ENCODE data around the gene SEC22A.

Gene SEC22A

DNA sequence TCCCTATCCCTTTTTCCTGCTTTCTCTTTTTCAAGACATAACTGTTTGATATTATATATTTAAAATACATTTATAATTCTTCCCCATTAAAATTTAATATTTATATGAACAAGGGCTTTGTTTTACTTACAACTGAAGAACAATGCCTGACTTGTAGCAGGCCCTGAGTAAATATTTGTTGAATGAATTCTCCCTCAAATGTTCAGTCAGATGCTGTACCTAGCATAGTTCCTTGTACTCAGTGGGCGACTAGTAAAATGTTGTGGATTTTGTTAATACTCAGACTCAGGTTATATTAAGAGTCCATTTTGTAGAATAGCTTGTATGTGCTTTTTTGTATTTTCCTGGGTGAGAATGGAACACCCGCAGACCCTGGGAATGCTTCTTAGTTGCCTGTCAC is 69.1 kb downstream of the SEC22A start:
- no peak for DNase-seq

DNA sequence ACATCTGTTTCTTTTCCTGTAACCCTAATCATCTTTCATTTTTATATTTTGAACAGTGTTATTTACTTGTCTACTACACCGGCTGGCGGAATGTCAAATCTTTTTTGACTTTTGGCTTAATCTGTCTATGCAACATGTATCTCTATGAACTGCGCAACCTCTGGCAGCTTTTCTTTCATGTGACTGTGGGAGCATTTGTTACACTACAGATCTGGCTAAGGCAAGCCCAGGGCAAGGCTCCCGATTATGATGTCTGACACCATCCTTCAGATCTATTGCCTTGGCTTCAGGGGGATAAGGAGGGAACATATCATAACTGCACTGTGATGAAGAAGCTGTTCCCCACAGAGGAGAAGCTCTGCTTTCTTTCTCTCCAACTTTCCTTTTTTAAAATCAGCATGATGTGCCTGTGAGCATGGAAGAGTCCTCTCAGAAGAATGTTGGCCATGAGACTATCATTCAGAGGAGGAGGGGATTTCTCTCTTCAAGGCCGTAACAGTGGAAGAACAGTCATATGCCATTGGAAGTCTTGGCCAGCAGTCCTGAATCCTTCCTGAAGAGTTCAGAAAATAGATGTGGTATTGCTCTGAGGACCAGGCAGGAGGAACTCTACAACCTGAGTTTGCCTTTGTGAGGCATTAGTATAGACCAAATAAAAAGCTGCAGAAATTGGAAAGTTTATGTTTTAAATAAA is 69.9 kb downstream of the SEC22A start:
- DNase-seq: no peak

DNA sequence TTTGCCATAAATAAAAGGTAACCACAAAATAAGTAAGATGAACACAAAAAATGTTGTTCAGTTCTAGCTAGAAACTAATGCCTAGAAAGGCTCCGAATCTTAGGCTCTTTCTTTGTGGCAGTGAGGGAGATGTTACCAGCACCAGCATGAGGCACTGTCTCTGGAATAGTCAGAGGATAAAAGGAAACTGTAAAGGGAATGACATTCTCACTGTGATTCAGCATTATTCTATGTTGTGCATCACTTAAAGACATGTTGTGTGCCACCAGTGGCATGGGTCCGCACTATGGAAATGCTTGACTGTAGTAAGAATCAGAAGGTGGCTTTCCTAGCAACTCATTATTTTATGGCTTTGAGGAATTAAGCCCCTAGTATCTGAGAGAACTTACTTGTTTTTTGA is 70.8 kb downstream of the SEC22A start:
- no peak for DNase-seq

DNA sequence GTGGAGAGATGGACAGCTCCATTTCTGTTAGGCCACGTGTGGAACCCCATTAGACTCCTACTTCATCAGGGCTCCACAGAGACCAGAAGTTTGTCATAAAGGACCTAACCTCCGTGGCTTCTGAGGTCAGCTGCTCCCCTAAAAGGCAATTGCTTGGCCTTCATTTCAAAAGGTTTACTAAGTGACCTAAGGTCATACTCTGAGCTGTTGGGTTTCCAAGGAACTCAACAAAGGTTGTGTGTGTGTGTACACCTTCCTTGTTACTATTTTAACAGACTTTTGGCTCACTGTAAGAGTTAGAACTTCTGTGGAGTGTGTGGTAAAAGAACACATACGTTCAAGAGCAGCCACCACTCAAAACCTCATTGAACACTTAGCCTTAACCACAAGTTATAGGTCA is 73.9 kb downstream of the SEC22A start:
- DNase-seq: no peak

DNA sequence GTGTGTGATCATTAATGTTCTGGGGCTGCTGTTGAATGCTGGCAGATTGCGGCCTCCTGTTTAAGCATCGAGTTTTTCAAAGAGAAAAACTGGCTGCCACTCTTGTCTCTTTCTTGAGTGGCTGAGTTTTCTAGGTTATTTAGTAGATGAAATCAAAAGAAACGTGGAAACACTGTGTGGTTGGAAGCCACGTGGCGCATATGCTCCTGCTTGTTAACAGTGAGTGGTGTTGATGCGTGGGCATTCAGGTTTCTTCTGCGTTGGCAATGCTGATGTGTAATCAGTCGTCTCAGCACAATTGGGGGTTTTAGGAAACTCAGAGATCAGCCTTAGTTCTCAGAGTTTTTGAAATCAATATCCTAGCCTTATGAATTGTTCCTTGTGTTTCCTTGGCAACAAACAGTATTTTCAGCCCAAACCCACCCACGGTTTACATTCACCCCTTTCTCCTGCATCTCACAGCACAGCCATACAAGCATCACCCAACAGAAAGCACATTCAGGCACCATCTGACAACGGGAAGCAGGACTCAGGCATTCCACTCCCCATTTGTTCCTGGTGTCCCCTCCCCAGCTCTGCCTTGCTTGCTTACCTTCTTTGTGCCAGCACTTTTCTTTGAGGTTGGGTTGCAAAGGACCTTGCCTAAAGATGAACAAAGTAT is 74.7 kb downstream of the SEC22A start:
- DNase-seq: no peak

DNA sequence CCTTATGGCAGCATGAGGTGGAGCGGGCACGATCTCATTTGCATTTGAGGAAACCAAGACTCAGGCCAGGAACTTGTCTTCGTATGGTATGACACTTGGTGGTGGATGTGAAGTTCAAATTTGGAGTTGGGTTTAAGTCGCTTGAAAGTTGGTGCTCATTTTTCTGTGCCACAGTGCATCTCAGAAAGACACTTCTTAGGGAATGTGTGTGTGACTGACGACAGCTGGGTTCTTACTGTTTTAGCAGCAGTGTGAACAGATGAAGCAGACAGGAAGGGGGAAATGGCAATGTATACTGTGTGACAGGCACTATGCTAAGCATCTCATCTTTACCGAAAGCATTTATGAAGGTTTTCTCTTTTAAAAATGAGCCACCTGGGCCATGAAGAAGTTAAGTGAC is 75.4 kb downstream of the SEC22A start:
- no peak for DNase-seq

DNA sequence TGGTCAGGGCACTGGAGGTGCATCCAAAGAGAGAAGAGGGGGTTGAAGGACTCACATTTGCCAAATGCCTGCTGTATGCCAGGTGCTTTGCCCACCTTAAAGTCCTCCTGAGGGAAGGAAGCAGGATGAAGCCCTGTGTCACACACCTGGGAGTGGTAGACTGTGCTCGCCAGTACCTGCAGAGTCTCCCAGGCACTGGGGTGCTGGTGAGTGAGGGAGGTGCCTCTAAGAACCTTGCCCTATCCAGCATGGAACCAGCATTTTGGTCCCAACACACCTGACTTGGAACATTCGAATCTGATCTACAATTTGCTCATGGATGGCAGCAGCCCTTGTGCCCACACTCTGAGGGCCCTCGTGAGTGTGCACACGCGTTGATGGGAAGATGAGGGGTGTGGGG is 76.7 kb downstream of the SEC22A start:
- no peak for DNase-seq

DNA sequence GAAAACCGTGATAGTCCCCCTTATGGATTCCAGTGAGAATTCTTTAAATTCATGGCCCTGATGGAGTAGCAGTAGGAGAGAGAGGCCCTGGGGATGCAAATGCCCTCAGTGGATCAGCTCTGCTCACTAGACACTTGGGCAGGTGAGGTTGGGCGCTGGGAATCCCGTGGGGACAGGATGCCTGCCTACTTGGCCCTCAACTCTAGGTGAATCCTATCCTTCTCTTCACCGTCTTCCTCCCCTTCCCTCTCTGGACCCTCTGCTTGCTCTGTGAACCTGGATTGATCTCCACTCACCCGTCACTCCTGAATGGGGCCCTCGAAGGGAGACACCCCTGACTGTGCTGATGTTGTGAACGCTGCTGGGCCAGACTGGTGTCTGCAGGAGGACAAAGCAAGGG is 77.4 kb downstream of the SEC22A start:
- DNase-seq: no peak

DNA sequence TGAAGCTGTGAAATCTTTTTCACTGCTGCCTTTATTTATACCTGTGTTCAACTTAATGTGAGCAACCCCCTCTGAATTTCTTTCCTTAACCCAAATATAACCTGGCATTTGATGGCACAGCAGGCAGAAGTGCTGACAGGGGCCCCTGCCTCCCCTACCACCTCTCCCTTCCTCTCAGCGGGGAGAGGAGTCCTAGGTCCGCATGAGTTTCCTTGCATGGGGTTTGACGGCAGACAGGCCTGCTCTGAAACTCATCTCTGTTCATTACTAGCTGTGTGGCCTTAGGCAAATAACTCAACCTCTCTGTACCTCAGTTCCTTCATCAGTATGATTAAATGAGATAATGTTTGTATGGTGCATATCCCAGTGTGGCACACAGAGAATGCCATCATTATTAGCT is 79.7 kb downstream of the SEC22A start:
- DNase-seq: no peak

DNA sequence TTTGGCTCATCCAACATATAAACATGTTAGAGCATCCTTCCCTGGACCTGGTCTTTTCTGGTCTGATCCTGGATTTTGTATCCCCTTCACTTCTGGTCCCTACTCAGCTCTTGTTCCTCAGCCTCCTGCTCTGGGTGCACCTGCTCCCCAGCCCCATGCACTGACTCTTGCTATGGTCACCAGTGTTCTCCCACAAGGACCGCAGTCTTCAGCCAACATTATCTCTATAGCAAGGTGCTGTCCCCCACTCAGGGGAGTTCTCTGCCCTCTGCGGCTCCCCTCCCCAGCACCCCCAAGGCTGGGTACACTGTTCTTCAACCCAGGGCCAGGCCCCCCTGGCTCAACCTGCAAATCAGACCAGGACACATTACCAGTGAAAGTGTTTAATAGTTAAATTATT is 80.2 kb downstream of the SEC22A start:
- DNase-seq: no peak

DNA sequence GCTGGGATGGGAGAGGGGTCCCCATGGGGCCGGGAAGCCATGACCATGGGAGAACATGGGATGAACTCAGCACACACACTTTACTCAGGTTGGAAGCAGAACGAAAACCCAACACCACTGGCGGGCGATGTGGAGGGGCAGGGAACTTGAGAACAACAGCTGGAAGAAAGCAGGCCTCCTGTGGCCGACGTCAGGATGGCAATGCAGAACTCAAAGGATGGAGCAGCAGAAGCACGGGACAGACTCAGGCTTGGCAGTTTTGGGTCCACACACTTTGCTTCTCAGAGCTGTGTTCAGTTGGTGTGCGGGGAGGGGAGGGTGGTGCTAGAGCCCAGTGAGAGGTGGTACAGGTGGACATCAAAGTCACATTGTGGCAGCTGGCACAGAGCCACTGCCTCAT is 80.7 kb downstream of the SEC22A start:
- DNase-seq: no peak

DNA sequence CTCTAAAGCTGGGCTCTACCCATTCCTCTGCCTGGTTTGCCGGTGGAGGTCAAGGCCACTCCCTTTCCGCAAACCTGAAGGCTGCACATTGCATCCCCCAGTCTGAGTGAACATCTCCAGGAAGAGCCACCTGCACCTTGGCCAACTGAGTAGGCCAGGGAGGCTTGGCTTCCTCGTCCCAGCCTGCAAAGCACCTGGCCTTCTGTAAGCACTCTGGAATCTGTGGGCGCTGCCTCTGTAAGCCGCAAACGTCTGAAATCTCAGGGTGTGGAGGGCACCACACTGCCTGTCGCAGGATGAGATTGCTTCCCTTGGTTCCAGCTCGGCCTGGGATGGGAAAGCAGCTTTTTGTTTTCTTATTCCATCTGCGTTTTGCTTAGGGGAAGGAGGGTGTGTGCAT is 81.3 kb downstream of the SEC22A start:
- DNase-seq: no peak

DNA sequence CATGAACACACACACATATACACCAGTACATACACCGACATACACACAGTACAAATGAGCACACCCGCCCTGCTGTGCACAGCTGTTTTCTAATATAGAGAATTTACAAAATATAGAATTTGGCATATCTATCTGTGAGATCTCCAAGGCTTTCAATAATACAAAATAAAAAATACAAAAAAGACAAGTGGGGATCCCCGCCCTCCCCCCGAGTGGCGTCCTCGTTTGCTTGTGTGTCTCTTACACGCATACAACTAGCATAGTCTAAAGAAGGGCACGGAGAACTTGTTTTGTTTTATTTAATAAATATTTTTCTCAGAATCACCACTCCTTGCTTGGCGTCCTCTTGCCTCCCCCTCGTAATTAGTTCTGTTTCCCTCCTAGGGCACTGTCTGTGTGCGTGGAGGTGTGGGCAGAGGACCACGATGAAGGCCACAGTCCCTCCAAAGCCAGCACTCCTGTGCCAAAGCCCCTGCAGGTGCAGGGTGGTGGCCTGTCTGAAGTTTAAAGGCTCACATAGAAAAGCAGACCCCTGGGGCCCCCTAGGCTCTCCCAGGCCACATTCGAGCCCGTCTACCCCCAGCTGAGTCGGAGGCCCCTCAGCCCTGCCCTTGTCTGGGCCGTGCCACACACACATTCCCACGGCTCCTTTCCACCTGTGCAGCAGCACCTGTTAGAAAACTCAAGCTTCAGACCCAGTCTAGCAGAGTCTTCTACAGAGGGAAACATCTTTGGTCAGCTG is 82.1 kb downstream of the SEC22A start:
- no peak for DNase-seq

DNA sequence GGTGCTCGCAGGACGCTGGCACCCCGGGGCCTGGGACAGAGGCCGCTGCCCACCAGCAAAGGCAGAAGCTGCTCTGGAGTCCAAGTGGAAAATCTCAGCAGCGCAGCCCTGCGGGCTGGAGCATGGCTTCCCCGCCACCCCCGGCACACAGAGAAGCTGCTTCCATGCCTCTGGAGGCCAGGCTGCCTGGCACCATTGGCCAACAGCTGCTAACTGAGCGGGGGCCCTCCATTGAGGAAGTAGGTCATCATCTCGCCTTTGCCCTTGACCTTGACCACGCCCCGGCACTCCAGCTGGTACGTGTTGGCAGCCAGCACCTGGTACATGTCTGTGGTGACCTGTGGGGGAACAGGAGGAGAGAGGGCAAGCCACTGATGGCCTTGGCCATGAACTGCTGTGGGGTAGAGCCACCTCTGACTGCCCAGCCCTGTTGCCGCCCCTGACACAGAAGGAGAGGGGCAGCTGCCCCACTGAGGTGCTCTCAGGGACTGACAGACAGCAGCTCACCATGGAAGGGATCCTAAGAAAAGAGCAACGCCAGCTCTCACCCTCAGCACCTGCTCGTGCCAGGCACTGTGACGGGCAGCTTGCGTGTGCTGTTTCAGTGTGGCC is 82.8 kb downstream of the SEC22A start:
- no peak for DNase-seq

DNA sequence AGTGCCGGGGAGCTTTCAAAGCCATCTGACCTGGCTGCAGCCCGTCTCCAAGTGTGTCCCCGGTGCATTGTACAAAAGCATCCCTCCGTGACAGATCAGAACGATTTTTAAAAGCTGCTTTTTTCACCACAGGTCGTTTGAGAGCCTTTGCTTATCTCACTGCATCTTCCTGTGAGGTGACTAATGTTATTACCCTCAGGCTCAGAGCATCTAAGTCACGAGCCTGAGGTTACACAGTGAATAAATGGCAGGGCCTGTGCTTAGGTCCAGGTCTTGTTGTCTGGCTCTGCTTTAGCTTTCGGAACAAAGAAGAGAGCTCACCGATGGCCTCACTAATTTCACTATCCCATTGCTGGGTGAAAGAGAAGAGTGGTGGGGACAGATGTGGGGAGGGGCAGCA is 83.3 kb downstream of the SEC22A start:
- no peak for DNase-seq

DNA sequence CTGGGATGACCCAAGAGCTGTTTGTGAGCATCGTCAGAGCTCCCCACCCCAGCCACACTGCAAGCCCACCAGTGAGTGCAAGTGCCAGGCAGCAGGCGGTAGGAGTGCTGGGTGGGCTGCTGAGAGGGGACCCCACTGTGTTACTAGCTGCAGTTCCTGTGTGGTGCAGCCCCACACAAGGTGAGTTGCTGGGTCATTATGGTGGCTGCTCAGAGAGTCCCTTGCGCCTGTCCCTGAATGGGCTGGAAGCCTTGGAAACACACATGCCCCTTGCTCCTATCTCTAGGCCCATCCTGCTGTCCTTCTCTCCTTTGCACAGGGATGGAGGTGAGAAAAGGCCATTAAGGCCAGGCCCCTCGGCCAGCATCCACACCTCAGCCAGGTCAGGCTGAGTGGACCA is 83.7 kb downstream of the SEC22A start:
- no peak for DNase-seq

DNA sequence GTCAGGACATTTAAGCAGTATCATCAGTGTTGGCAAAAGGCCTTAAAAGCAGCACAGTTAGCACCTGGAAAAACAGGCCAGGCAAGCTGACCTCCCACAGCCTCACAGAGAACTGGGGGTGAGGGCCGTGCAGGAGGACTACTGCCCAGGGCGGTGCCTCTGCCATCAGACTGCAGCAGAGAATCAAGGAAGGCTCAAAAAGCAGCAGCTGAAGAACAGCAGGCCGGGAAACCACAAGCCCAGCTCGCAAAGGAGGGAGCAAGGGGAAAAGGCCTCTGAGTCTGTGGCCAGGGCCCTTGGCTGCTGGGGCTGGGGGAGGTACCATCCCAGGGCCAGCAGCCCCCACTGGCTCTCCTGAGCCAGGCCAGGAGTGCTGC is 84.2 kb downstream of the SEC22A start:
- DNase-seq: no peak

DNA sequence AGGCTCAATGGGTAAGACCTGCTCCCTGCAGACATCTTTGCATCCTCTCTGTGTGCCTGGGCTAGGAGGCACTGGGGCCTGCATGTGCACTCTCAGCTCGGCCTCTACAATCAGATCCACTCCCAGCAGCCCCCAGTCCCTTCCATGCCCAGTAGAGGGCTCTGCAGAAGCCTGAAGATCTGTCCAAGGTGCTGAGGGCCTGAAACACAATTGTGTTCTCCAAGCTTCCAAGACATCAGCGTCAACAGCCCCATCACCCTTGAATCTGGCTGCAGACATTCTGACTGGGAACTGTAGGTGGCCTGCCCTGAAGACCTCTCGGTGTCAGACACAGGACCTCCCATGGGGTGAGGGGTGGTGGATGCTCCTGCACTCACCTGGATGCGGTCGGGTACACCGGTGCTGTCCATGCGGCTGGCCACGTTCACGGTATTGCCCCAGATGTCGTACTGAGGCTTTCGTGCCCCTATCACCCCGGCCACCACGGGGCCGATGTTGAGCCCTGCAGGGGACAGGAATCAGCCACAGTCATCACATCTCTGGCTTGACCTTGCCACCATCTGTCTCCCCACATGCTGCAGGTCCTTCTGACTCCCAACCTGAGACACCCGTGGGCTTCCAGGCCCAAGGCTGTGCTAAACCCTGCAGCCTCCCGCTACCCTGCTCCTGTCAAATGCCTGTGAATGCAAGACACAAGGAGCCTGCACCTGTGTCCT is 84.7 kb downstream of the SEC22A start:
- peak; percentile 14 for DNase-seq

DNA sequence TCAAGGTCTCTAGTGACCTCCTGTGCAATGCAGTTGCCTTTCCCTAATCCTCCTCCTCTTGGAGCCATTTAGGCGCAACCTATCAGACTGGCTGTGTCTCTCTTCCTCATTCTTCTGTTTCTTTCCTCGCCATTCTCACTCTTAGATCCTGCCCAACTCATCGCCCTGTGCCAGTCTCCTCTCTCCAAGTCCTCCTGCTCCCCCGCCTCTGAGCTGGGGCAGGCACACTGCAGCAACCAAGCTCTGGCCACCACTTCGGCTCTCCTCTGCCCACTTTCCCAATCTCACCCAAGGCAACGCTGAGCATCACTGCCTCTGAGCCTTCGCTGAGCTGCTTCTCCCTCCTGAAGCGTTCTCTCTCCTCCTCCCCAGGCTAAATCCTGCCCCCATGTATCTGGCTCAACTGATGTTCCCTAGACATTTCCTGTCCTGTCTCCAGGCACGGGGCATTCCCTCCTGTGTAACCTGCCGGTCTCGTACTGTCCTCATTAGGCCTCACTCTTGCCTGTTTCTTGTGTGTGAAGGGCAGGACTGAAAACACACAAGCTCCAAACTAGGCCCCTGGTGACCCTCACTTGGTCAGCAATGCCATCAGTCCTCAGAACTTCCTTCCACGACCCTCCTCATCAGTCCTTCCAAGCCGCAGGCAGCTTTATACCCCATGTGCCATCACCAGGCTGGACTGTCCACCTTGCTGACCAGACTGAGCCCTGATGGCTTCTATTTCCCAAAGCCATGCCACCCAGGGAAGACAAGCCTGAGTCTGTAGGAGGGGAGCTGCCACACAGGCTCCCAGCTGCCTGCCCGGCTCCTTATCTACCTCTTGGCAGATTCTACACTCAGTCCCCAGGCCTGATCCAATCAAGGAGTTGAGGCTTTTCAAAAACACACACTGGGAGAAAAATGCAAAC is 85.6 kb downstream of the SEC22A start:
- no peak for DNase-seq

DNA sequence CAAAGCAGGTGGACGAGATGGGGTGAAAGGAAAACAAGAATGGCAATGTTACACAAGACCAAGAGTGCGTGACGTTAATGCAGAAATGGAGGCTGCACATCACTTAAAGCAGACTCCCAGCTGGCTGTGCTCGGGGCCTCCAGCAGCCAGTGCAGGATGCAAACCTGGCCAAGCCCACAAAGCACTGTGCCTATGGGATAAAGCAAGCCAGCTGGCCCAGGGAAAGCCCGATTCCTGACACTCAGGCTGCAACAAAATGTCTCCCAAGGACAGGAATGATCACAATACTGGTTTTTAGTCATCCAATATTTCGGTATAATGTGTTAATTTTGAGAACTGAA is 86.2 kb downstream of the SEC22A start:
- no peak for DNase-seq

DNA sequence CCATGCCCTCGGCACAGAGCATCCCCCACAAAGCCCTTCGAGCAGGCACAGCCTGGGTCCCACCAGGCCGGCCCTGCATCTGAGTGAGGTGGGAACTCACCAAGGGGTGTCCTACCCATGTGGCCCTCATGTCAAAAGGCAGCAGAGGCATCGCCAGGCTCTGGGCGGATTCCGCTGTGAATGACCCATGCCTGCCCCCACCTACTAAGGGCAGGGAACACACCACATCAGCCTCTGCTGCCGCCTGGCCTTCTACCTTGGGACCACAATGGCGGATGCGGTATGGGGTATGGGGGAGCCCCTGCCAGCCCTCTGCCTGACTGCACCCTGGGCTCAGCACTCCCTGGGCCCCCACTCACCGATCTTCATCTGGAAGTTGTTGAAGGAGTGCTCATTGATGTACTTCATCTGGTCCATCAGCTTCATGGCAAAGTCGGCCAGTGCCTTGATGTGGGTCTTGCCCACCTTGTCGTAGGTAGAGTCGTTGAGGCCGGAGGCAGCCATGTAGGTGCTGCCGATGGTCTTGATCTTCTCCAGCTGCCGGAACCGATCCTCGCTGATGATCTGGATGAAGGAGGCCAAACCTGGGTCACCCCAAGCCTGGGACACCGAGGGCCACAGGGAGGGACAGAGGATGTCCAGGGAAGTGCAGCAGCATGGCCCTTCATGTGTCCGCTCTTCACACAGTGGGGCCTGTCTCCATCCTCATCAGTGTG is 87.8 kb downstream of the SEC22A start:
- DNase-seq: no peak
